Left kidney (tissue), 2 donors: ENCODE measurements around the gene GRAMD4. TPM values are rescaled to one million over a fixed set of nuclear protein-coding genes. Genes with fewer than 3 reads are reported as not detected.

Experiments
- DNase-seq: peaks from one replicate; pipeline ENCODE4 v3.0.0-alpha.2; 2013
- polyA plus RNA-seq: library from polyadenylated mRNA; unstranded; fragments of 120-200 nt; gene quantifications from one replicate; pipeline ENCODE4 v1.2.1, GENCODE V29; 2013; ENCODE audit not compliant: insufficient read length

GRAMD4 gene
- polyA plus RNA-seq, 1 donor = 17.0 TPM

- DNase-seq = no peak
These were observed 71.4 kb downstream of the GRAMD4 start for GRCh38 chr22:46691571-46691970.

DNA sequence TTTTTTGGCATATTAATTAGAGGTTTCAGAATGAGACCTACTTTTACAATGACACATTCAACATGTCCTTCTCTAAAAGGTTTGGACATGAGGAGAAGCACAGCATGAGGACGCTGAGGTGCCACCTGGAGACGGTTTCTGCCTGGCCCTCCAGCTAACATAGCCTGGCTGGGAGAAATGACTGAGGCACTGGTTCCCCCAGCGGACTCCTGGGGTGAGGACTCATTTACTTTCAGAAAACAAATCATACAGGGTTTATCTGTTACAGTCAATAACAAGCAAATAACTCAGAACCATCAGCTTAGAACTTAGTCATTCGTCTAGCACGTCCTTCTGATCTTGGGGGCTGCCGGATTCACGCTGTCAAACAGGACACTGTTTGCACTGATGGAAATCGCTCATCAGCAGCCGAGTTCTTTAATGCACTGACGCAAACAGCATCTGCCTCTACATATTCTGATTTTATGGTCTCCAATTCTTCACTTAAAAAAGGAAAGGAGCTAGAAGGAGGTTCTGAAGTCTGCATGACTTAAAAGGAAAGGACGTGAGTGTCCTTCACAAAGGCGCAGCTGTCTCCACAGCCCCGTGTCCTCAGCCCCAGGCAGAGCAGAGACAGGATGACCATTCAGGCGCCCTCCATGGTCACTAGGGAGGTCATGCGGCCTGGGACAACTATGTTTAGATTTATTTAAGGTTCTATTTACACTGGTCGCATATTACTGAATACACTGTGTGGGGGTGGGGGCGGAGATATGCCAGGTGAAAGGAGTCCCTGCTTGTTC lies 73.6 kb downstream of the GRAMD4 start:
- no peak for DNase-seq

- no peak for DNase-seq
These were observed 74.4 kb downstream of the GRAMD4 start for GRCh38 chr22:46694416-46695170.

- no peak for DNase-seq
These were observed 75.4 kb downstream of the GRAMD4 start for GRCh38 chr22:46695346-46696228.

DNA sequence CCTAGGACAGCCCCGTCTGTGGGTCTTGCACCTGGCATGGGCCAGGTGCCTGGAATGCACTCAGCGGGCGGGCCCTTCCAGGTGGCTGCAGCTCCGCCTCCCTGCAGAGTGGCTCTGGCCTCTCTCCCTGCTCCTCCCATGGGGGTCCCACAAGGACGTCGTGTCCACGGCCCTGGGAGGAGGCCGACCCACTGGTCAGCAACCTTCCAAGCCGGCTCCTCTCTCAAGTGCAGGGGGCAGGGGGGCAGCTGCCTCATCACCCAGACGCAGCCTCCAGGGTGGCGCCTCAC lies 76.0 kb downstream of the GRAMD4 start:
- no peak for DNase-seq

DNA sequence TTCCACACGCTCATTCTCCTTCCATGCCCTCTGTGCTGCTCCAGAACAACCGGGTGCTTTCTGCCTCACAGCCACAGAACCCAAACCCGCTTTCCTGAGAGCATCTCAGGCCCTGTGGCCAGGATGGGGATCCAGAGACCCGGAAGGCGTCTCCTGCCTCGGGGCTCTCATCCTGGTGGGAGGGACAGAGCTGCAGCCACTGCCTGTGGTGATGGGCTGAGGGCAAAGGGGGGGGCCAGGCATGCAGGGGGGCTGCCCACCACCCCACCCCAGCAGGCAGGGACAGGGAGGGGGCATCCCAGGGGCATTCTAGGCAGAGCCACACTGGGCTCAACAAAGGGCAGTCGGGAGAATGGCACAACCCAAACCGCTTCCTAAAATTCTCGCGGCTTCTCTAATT lies 76.4 kb downstream of the GRAMD4 start:
- no peak for DNase-seq

DNA sequence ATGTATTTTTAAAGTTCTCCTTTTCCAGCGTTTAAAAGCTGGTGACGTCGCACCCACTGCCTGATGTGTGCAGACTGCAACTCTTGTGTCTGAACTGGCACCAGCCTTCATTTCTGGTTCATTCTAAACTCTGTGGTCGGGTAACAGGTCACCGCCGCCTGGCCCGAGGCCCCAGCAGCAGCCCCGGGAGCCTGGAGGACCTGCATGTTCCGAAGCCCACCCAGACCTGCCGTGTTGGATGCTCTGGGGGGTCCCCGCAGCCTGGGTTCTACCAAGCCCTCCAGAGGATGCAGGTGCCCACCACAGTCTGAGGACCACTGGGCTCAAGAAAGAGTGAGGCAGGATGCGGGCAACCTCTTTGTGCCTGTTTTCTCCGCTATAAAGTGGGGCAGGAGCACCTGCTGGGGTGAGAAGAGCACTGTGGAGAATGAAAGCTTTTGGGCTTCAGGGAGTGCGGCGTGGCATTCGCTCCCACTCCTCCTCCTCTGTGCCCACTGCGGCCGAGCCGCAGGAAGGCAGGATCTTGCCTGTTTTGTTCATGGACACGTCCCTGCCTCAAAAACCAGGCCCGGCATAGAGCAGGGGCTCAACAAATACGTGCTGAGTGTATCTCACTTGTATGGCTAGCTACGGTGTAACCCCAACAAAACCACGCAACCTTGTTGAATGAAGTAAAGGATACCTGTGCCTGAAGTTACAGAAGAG lies 77.8 kb downstream of the GRAMD4 start:
- DNase-seq = no peak

- DNase-seq = no peak
These were observed 78.9 kb downstream of the GRAMD4 start for GRCh38 chr22:46699091-46699490.

DNA sequence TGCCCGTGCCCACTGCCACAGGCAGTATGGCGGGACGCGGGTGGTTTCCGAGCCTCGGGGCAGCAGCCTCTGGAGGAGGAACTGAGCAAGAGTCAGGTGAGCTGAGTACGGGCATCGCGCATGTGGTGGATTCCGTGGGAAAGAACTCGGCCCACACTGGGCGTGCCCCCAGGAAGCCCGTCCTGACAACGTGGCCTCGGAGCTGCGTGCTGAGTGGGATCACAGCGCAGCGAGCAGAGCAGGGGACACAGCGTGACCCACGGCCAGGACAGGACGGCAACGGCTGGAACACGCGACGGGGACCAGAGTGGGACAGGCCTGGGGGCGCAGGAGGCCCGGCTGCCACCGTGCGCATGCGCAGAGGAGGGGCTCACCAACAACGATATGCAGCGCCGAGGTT lies 81.1 kb downstream of the GRAMD4 start:
- DNase-seq = no peak

DNA sequence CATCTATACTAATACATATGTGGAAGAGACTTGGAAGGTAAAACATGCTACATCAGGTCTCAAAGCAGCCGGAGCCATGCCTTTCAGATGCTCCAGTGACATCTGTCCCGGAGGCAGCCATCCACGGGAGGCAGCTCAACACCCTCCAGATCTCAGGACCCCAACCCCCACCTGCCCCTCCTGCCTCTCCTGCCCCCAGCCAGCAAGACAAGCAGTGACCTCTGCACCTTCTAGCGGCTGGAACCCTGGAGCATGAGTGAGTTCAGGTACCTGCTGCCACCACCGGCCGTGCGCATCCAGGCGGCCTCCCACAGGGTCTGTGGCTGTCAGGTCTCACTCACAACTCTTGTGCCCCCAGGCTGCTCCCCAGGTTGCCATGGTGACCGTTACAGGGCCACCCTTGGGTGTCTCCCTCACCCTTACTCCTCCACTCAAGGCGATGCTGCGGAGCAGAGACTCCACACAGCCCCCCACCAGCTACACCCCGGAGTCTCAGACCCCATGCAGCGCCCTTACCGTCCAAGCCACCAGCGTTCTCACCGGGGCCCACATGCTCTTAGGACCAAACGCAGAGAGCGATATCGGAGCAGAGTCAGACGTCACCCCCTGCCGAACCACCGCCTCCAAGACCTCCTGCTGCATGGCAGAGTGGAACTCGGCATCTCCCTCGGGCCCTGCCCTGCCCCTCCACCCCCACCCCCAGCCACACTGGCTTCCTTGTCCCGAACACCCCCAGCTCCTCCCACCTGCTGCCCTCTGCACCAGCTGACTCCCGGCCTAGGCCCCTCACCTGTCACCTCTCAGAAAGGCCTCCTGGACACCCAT lies 83.2 kb downstream of the GRAMD4 start:
- DNase-seq = no peak

DNA sequence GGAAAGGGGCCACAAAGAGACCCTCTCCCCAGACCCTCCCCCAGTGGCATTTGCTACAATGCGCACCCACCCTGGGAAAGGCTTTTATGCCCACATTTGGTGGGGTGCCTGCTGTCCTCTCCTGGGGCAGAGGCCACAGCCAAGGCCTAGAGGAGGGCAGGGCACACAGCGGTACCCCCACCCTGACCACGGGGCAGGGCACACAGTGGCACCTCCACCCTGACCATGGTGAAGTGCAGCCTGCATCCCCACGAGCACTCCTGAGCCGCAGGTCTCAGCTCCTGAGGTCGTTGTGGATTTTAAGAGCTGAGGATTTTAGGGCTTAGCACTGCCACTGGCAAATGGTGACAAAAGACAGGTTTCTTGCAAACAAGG lies 83.8 kb downstream of the GRAMD4 start:
- no peak for DNase-seq

GRCh38 chr22:46706060-46706459 lies 85.9 kb downstream of the GRAMD4 start:
- no peak for DNase-seq

GRCh38 chr22:46707305-46707704 lies 87.1 kb downstream of the GRAMD4 start:
- no peak for DNase-seq

GRCh38 chr22:46707827-46708570 lies 87.8 kb downstream of the GRAMD4 start:
- DNase-seq = no peak

DNA sequence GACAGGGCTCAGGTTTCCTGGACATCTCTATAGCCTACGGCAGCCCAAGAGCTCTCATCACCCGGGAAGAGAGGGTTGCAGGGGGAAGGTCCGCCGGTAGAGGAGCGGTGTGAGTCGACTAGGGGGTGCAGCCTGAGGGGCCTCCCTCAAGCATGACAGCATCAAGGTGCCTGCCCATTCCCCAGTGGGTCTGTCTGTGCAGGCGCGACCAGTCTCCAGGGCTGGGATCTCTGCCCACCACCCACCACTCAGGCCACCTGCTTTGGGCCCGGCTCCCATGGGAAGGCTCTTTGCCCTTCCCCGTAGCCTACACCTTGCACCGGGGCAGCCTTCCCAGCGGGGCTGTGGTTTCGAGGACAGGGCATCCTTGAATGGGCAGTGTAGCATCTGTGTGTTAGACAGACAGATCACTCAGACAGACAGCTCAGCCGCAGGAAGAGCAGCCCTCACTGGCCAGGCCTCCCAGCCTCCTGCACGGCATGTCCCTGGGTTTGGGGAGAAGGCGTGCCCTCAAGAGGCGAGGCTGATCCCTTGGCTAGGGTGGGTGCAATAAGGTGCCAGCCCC lies 88.7 kb downstream of the GRAMD4 start:
- DNase-seq = no peak

DNA sequence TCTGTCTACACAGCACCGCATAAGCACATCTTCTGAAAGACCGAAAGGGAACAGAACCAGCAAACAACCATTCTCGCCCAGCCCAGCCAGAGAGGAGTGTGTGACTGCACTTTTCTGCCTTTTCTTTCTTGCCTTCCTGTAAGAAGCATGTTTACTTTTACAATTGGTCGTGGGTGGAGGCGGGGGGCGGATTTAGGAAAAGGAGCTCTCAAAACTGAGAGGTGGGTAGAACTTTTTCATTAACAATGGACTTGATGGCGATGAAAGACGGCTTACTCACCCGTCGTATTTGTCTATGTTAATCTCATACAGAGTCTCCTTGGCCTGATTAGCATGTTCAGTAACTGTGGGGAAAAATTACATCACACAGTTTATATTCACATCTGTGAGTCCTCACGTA lies 90.6 kb downstream of the GRAMD4 start:
- DNase-seq = no peak

GRCh38 chr22:46712288-46712687 lies 92.1 kb downstream of the GRAMD4 start:
- DNase-seq = no peak

GRCh38 chr22:46714550-46714949 lies 94.4 kb downstream of the GRAMD4 start:
- no peak for DNase-seq

DNA sequence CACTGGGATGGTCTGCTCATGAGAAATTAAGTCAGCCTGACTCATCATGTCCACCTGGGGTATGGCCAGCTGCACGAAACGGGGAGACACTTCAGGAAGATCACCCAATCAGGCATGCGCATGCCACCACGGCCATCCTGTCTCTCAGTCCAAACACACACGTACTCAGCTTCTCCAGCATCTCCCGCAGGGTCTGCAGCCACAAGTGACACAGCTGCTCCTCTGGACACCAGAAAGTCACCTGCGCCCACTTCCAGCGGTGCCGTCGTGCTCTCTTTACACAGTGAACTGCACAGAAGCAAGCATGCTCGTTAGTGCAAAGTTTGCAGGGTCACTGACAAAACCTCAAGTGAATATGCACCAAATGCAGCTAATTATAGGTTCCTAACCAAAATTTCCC lies 99.7 kb downstream of the GRAMD4 start:
- DNase-seq = no peak

GRCh38 chr22:46721501-46722085 lies 101.4 kb downstream of the GRAMD4 start:
- no peak for DNase-seq
